Neural cell (in vitro differentiated cells): Measurements from ENCODE around the gene RDH13.

Experiments used
- CTCF ChIP-seq: fragments of 450-650 bp; IDR thresholded peaks from 2 replicates; pipeline ENCODE4 v1.5.1; 2014; ENCODE audit warnings: antibody characterized with exemption, mild to moderate bottlenecking, moderate library complexity; ENCODE audit not compliant: poor library complexity, severe bottlenecking
- POLR2AphosphoS5 ChIP-seq: IDR thresholded peaks from 2 replicates; pipeline ENCODE4 v1.6.1; 2012

- TF ChIP-seq CTCF (no peak), POLR2AphosphoS5 (no peak)
Observed at GRCh38 chr19:54995561-54995960, 67.4 kb downstream of the RDH13 start.
